CD4-positive, alpha-beta T cell treated with Interleukin-10 for 1 hour (primary cell): Measurements from ENCODE around the gene AMOTL1.
"Not testable (repeated sequence)": the region's sequence is repeated elsewhere in the genome, so short reads cannot be mapped to it uniquely, and the experiment has no call there.

Experiments
- DNase-seq: peaks from one replicate; pipeline ENCODE4 v3.0.0-alpha.2; 2020

Gene AMOTL1

DNA sequence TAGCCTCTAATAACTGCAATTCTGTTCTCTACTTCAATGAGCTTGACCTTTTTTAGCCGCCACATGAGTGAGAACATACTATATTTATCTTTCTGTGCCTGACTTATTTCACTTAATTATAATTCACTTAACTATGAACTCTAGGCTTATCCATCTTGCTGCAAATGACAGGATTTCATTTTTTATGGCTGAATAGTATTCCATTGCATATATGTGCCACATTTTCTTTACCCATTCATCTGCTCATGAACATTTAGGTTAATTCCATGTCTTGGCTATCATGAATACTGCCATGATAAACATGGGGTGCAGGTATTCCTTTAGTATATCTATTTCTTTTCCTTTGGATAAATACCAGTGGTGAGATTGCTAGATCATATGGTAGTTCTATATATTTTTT lies 120.0 kb downstream of the AMOTL1 start:
- no peak for DNase-seq

DNA sequence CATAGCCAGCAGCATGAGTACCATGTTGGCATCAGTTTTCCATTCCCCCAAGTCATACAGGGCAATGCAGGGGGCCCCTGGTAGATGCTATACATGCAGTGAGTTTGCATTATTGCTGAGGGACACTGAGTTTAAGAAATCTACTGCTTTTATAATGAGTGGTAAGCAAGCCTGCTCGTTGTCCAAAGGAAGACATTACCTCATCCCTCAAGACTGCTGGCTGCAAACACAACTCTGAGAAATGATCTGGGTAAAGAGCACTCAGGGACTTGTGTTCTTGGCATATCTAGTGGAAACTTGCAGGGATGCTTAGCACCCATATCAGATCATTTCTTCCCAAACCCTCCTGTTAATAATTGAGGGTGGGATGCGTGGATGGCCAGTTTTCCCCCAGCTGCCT lies 127.3 kb downstream of the AMOTL1 start:
- no peak for DNase-seq

GRCh38 chr11:94895971-94896370 lies 127.8 kb downstream of the AMOTL1 start:
- no peak for DNase-seq

DNA sequence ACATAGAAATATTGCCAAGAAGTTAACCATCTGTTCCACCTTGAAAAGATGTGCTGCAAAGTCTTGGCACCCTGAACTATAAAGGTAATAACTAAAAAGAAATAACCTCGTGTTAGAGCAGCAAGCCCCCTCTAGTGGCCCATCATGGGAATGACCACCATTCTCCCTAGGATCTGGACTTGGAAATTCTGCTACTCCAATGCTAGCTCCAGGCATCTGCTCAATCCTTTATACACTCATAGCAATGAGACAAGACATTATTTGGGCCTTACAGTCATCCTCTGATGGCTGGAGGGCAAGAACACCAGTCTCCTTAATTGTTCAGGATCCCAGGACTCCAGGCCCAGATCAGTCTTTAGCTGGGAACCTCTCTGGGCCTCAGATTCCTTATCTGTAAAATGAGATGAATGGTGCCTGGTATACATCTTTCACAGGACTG lies 129.2 kb downstream of the AMOTL1 start:
- DNase-seq: peak; percentile 33

DNA sequence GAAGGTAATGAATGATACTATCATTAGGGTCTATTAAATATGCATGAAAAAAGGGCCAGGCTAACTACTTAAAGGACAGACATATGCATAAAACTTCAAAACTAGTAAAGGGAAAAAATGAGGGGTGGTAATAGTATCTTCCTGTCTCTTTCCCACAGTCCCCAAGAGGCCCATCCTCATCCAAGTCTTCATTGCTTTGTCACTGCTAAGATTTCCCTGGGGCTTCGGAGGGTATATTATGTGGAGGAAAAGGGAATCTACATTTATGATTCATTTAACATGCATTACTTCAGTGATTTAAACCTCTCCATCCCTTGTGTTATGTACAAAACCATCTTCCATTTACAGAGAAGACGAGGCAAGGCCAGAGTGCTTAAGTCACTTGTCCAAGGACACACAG lies 139.1 kb downstream of the AMOTL1 start:
- DNase-seq: no peak

GRCh38 chr11:94909371-94909820 lies 141.2 kb downstream of the AMOTL1 start:
- no peak for DNase-seq

DNA sequence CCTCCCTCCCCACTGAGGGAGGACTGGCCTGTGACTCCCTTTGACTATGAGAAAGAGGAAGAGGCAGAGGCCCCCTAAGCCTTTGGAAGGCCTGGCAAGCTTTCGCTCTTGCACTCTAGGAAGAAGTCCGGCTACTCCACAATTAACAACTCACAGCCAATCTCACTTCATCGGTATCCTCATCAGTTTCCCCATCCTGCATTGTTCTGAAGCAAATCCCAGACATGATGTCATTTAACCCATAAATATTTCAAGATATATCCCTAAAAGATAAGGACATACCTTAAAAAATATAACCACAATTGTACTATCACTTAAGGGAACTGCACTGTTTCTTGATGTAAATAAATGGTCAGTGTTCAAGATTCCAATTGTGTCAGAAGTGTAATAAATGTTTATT lies 142.1 kb downstream of the AMOTL1 start:
- DNase-seq: no peak

- no peak for DNase-seq
Measured at GRCh38 chr11:94910779-94911178, 142.6 kb downstream of the AMOTL1 start.

DNA sequence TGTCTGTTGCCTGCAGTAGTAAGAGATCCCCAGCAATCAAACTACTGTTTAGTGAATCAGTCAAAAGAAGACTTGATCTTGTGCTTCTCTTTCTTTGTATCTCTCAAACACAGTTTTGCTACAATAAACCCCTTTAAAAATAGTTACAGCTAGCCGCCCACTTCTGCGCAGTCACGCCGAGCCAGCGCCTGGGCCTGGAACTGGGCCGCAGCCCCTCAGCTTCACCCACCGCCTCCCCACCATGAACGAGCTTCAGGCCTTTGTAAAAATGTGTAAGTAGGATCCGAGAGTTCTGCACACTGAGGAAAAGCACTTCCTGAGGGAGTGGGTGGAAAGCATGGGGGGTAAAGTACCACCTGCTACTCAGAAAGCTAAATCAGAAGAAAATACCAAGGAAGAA lies 144.7 kb downstream of the AMOTL1 start:
- DNase-seq: no peak

DNA sequence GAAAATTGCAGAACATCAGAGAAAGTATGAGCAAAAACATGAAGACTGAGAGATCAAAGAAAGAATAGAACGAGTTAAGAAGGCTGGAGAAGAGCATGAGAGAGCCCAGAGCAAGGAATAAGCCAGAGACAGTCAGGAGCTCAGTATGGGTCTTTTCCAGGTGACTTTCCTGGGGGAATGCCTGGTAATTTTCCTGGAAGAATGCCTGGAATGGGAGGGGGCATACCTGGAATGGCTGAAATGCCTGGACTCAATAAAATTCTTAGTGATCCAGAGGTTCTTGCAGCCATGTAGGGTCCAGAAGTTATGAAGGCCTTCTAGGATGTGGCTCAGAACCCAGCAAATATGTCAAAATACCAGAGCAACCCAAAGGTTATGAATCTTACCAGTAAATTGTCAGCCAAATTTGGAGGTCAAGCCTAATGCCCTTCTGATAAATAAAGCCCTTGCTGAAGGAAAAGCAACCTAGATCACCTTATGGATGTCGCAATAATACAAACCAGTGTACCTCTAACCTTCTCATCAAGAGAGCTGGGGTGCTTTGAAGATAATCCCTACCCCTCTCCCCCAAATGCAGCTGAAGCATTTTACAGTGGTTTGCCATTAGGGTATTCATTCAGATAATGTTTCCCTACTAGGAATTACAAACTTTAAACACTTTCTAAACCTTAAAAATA lies 145.7 kb downstream of the AMOTL1 start:
- DNase-seq: not testable (repeated sequence)

- no peak for DNase-seq
Measured at GRCh38 chr11:94920311-94920710, 152.2 kb downstream of the AMOTL1 start.

GRCh38 chr11:94922321-94923003 lies 154.3 kb downstream of the AMOTL1 start:
- DNase-seq: no peak

DNA sequence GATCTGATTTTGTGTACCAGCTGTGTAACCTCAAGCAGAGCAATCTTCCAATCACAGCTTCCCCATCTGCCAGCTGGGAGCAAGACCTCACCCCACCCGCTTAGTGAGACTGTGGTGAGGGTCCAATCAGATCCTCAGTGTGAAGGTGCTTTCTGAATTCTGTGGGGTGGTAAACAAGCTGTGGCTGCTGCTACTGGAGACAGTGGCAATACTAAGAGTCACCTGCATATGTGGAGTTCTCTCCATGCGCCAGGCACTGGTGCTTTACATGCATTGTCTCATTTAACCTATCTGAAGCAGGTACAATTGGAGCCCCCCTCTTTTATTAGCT lies 154.8 kb downstream of the AMOTL1 start:
- DNase-seq: no peak

DNA sequence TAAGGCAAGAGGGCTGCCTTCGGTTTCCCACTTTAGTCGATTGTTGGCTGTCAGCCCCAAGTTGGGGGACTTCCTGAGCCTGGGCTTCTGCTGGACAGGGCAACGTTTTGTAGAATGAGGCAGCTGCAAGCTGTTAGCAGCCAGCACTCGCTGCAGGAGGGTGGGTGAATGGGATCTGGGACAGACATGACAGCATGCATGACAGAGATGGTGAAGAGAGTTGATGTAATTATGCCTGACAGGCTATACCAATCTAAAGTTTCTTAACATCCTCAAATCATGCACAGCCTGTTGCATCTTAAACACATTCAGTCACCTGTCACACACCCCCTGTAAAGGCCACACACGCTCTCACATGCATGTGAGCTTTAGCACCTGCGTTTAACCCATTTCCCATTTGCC lies 156.0 kb downstream of the AMOTL1 start:
- DNase-seq: no peak

- DNase-seq: peak; percentile 27
Measured at GRCh38 chr11:94924612-94925011, 156.5 kb downstream of the AMOTL1 start.

DNA sequence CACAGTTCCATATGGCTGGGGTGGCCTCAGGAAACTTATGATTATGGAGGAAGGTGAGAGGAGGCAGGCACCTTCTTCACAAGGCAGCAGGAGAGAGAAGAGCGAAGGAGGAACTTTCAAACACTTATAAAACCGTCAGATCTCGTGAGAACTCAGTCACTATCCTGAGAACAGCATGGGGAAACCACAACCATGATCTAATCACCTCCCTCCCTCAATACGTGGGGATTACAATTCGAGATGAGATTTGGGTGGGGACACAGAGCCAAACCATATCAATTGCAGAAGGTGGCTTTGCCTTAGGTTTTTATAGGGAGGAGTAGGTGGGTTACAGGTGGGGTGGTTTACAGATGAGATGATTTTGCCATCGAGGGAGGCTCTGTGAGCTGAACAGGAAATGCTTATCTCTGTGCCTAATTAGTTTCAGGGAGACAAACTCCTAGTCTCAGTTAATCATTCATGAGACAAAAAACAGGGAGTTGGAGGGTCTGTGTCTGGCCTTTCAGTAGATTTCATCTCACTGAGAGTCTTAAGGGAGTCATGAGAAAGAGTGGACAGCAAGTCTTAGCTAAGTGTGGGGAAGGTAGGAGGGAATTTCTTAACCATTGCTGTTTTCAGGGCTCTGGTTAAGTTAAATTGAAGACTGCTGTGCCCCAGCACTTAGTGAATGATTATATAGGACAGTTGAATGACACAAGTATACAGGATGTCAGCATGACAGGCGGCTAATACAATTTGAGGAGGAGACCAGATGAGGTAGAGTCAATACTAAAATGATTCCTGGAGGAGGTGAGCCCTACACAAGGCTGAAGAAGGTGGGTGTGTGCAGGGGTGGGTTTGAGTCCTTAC lies 157.5 kb downstream of the AMOTL1 start:
- DNase-seq: peak; percentile 15

- no peak for DNase-seq
Measured at GRCh38 chr11:94926271-94926625, 158.1 kb downstream of the AMOTL1 start.
